ENCODE data around the gene PPCDC. TPM values are rescaled to one million over a fixed set of nuclear protein-coding genes. Genes with fewer than 3 reads are reported as not detected.

Gene PPCDC
- total RNA-seq, 1 experiment from 2014 or later: 18.0 TPM

DNA sequence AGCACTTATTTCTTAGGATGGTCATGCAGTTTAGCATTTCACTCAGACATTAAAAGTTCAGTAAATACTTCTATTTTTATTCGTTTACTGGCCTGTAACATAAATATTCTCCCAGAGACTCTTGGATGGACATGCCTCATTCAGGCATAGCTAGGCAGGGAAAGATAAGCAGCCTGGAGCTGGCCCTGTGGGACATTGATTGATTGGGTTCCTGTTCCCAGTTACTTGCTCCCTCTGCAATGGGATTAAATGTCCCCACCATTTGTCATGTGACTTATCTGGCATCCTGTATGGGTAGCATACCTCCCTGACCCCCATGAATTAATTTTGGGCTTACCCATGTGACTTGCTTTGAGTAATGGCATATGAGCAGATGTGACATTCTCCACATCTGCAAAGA is 30.8 kb upstream of the PPCDC start:
- Histone ChIP-seq H2AFZ (ENCODE audit: low read depth, low read length, poor library complexity, severe bottlenecking) (no peak overlapping the region), H3K27ac (ENCODE audit: low read depth, low read length) (no peak overlapping the region), H3K9me3 (ENCODE audit: control insufficient read depth in 1 of 2, insufficient read depth in 1 of 2, low read depth in 1 of 2, low read length in 2 of 2) (no peaks in the 10 kb centered on the region), H3K27me3 (ENCODE audit: insufficient read depth, low read length) (peaks cover 7% of the 10 kb centered on the region; the same call in 1 of the 2 replicates), H4K20me1 (ENCODE audit: insufficient read depth) (no peaks in the 10 kb centered on the region), H3K9me2 (ENCODE audit: insufficient read depth) (no peaks in the 10 kb centered on the region), H3K4me1 (ENCODE audit: control insufficient read depth in 1 of 2, insufficient read depth in 2 of 2, low read length in 2 of 2) (peaks cover 0 to 5% of the 10 kb centered on the region in 2 experiments; a peak in 1 of 4 replicates), H3K4me2 (ENCODE audit: low read length) (no peak overlapping the region), H3K9ac (ENCODE audit: low read length) (no peak overlapping the region), H3K36me3 (ENCODE audit: control insufficient read depth in 1 of 2, insufficient read depth in 2 of 2, low read length in 2 of 2) (no peaks in the 10 kb centered on the region), H3K79me2 (ENCODE audit: insufficient read depth, low read length) (no peaks in the 10 kb centered on the region), H3K4me3 (replicated peaks in 1 of 2; ENCODE audit: low read depth in 1 of 2, low read length in 2 of 2) (no peak overlapping the region)
- CTCF ChIA-PET: no interaction called here
- intact Hi-C loops (cut with micrococcal nuclease): no loop called here
- POLR2A ChIA-PET: no interaction called here
- DNase-seq (ENCODE audit: low read depth, low spot score): no peak
- TF ChIP-seq POLR2A (IDR thresholded peaks at IDR 0.05; ENCODE audit: borderline replicate concordance, extremely low read depth, insufficient read depth, insufficient read length) (no peak), ZFX (IDR thresholded peaks at IDR 0.05) (no peak), MAX (IDR thresholded peaks at IDR 0.05) (no peak), FOSL1 (IDR thresholded peaks at IDR 0.05; ENCODE audit: low read depth) (no peak), TCF7L2 (IDR thresholded peaks at IDR 0.05; ENCODE audit: borderline replicate concordance, extremely low read depth, insufficient read depth, insufficient read length) (no peak)
- TF ChIP-seq, protein P1, sequence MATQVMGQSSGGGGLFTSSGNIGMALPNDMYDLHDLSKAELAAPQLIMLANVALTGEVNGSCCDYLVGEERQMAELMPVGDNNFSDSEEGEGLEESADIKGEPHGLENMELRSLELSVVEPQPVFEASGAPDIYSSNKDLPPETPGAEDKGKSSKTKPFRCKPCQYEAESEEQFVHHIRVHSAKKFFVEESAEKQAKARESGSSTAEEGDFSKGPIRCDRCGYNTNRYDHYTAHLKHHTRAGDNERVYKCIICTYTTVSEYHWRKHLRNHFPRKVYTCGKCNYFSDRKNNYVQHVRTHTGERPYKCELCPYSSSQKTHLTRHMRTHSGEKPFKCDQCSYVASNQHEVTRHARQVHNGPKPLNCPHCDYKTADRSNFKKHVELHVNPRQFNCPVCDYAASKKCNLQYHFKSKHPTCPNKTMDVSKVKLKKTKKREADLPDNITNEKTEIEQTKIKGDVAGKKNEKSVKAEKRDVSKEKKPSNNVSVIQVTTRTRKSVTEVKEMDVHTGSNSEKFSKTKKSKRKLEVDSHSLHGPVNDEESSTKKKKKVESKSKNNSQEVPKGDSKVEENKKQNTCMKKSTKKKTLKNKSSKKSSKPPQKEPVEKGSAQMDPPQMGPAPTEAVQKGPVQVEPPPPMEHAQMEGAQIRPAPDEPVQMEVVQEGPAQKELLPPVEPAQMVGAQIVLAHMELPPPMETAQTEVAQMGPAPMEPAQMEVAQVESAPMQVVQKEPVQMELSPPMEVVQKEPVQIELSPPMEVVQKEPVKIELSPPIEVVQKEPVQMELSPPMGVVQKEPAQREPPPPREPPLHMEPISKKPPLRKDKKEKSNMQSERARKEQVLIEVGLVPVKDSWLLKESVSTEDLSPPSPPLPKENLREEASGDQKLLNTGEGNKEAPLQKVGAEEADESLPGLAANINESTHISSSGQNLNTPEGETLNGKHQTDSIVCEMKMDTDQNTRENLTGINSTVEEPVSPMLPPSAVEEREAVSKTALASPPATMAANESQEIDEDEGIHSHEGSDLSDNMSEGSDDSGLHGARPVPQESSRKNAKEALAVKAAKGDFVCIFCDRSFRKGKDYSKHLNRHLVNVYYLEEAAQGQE (IDR thresholded peaks at IDR 0.05; ENCODE audit: low read depth): no peak
- no TSS peak for BruUV-seq (replicated peaks)
- ATAC-seq: no peak
- RAD21 ChIA-PET (ENCODE audit: low non-redundant PET in 1 of 2, low total read pairs in 2 of 2, uncharacterized antibody in 2 of 2, unreplicated experiment in 2 of 2): no interaction called here

DNA sequence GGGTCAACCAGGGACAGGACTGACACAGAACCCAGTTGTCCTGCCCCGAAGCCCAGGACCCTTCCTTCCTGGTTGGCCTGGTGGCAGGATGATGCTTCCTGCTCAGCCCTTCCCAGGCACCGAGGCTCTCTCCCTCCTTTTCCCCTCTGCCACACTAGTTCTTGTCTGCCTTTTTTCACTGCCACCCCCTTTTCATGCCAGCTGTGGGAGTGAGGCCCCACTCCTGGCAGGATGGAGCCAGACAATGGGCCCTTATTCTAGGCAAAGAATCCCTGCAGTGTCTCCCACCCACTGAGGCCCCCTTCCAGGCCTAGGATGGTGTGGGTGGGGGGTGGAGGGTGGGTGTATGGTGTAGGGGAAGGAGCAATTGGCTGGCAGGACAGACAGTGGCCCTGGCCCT is 29.2 kb upstream of the PPCDC start:
- no peaks in the 10 kb centered on the region for H3K9me2 ChIP-seq (ENCODE audit: insufficient read depth)
- ATAC-seq: no peak
- no TSS peak for BruUV-seq (replicated peaks)
- ChIA-PET RAD21 (ENCODE audit: low non-redundant PET in 1 of 2, low total read pairs in 2 of 2, uncharacterized antibody in 2 of 2, unreplicated experiment in 2 of 2) (no interaction called here), CTCF (no interaction called here), POLR2A (no interaction called here)
- H3K4me3 ChIP-seq (replicated peaks in 1 of 2; ENCODE audit: low read depth in 1 of 2, low read length in 2 of 2): no peak overlapping the region
- DNase-seq (ENCODE audit: low read depth, low spot score): no peak
- H3K9me3 ChIP-seq (ENCODE audit: control insufficient read depth in 1 of 2, insufficient read depth in 1 of 2, low read depth in 1 of 2, low read length in 2 of 2): no peaks in the 10 kb centered on the region
- intact Hi-C loops (cut with micrococcal nuclease): no loop called here
- no peak overlapping the region for H3K27ac ChIP-seq (ENCODE audit: low read depth, low read length)
- no peaks in the 10 kb centered on the region for H3K79me2 ChIP-seq (ENCODE audit: insufficient read depth, low read length)
- H3K9ac ChIP-seq (ENCODE audit: low read length): no peak overlapping the region
- peaks cover 10% of the 10 kb centered on the region; the same call in 1 of the 2 replicates for H3K27me3 ChIP-seq (ENCODE audit: insufficient read depth, low read length)
- no peak overlapping the region for H2AFZ ChIP-seq (ENCODE audit: low read depth, low read length, poor library complexity, severe bottlenecking)
- peaks cover 0 to 5% of the 10 kb centered on the region in 2 experiments; a peak in 1 of 4 replicates for H3K4me1 ChIP-seq (ENCODE audit: control insufficient read depth in 1 of 2, insufficient read depth in 2 of 2, low read length in 2 of 2)
- no peak overlapping the region for H3K4me2 ChIP-seq (ENCODE audit: low read length)
- H3K36me3 ChIP-seq (ENCODE audit: control insufficient read depth in 1 of 2, insufficient read depth in 2 of 2, low read length in 2 of 2): no peaks in the 10 kb centered on the region
- no peaks in the 10 kb centered on the region for H4K20me1 ChIP-seq (ENCODE audit: insufficient read depth)
- TF ChIP-seq CBX3 (IDR thresholded peaks at IDR 0.05; ENCODE audit: low read depth) (no peak), EZH2phosphoT487 (IDR thresholded peaks at IDR 0.05; ENCODE audit: borderline replicate concordance) (no peak), SP1 (IDR thresholded peaks at IDR 0.05; ENCODE audit: low read depth) (no peak), ATF3 (IDR thresholded peaks at IDR 0.05) (no peak), TCF7L2 (IDR thresholded peaks at IDR 0.05; ENCODE audit: borderline replicate concordance, extremely low read depth, insufficient read depth, insufficient read length) (no peak), POLR2A (IDR thresholded peaks at IDR 0.05; ENCODE audit: borderline replicate concordance, extremely low read depth, insufficient read depth, insufficient read length) (no peak), CTCF (IDR thresholded peaks at IDR 0.05 in 2 of 3, conservative IDR thresholded peaks at IDR 0.05 in 1 of 3; ENCODE audit: borderline replicate concordance in 1 of 3, insufficient read depth in 1 of 3, low read depth in 2 of 3, low read length in 2 of 3) (no peak), SIN3A (IDR thresholded peaks at IDR 0.05; ENCODE audit: low read depth) (no peak), RAD21 (IDR thresholded peaks at IDR 0.05; ENCODE audit: low read depth) (no peak)
